Measurements from ENCODE around the gene CAMK4.
A peak's percentile ranks its signal among the peaks of the same experiment; 100 is the strongest.
"Not testable (repeated sequence)": the region's sequence is repeated elsewhere in the genome, so short reads cannot be mapped to it uniquely, and the experiment has no call there.

The CAMK4 gene

GRCh38 chr5:111256128-111256527 lies 31.9 kb downstream of the CAMK4 start:
- no peak for DNase-seq (ENCODE audit: low spot score)
- peaks cover 33% of the 10 kb centered on the region for H3K36me3 Mint-ChIP-seq (ENCODE audit: low read depth)
- peaks cover 5% of the 10 kb centered on the region for H3K9me3 Mint-ChIP-seq
- H3K27ac Mint-ChIP-seq, result no peak overlapping the region
- peaks cover 55% of the 10 kb centered on the region for H3K4me1 Mint-ChIP-seq (ENCODE audit: low read depth)
- no peaks in the 10 kb centered on the region for H3K27me3 Mint-ChIP-seq (ENCODE audit: low read depth)
- H3K4me3 Mint-ChIP-seq, result no peak overlapping the region

- H3K27ac Mint-ChIP-seq; H3K4me3 Mint-ChIP-seq; DNase-seq (ENCODE audit: low spot score); H3K27me3 Mint-ChIP-seq (ENCODE audit: low read depth); H3K9me3 Mint-ChIP-seq: not testable (repeated sequence)
- Mint-ChIP-seq H3K36me3 (ENCODE audit: low read depth) (peaks cover 30% of the 10 kb centered on the region), H3K4me1 (ENCODE audit: low read depth) (peaks cover 42% of the 10 kb centered on the region)
Observed at GRCh38 chr5:111257610-111258009, 33.4 kb downstream of the CAMK4 start.

GRCh38 chr5:111259636-111260035 lies 35.5 kb downstream of the CAMK4 start:
- no peak for DNase-seq (ENCODE audit: low spot score)
- peaks cover 37% of the 10 kb centered on the region for H3K4me1 Mint-ChIP-seq (ENCODE audit: low read depth)

GRCh38 chr5:111261610-111262009 lies 37.4 kb downstream of the CAMK4 start:
- Mint-ChIP-seq H3K27ac (no peak overlapping the region), H3K4me3 (no peak overlapping the region), H3K36me3 (ENCODE audit: low read depth) (peaks cover 54% of the 10 kb centered on the region), H3K27me3 (ENCODE audit: low read depth) (no peaks in the 10 kb centered on the region), H3K4me1 (ENCODE audit: low read depth) (peaks cover 34% of the 10 kb centered on the region), H3K9me3 (peaks cover 26% of the 10 kb centered on the region)
- DNase-seq (ENCODE audit: low spot score), result no peak

More at GRCh38 chr5:111259636-111260035, 35.5 kb downstream of the CAMK4 start:
- Mint-ChIP-seq H3K36me3 (ENCODE audit: low read depth) (peaks cover 46% of the 10 kb centered on the region), H3K27me3 (ENCODE audit: low read depth) (no peaks in the 10 kb centered on the region), H3K9me3 (peaks cover 13% of the 10 kb centered on the region), H3K27ac (no peak overlapping the region), H3K4me3 (no peak overlapping the region)

GRCh38 chr5:111262153-111262552 lies 38.0 kb downstream of the CAMK4 start:
- Mint-ChIP-seq H3K9me3 (peaks cover 26% of the 10 kb centered on the region), H3K36me3 (ENCODE audit: low read depth) (peaks cover 53% of the 10 kb centered on the region), H3K27ac (no peak overlapping the region), H3K4me3 (no peak overlapping the region), H3K4me1 (ENCODE audit: low read depth) (peaks cover 30% of the 10 kb centered on the region), H3K27me3 (ENCODE audit: low read depth) (no peaks in the 10 kb centered on the region)
- DNase-seq (ENCODE audit: low spot score), result no peak

- Mint-ChIP-seq H3K36me3 (ENCODE audit: low read depth) (peaks cover 51% of the 10 kb centered on the region), H3K4me3 (no peak overlapping the region), H3K27me3 (ENCODE audit: low read depth) (no peaks in the 10 kb centered on the region), H3K9me3 (peaks cover 26% of the 10 kb centered on the region), H3K4me1 (ENCODE audit: low read depth) (peaks cover 30% of the 10 kb centered on the region), H3K27ac (no peak overlapping the region)
- DNase-seq (ENCODE audit: low spot score), result no peak
Observed at GRCh38 chr5:111262815-111263214, 38.6 kb downstream of the CAMK4 start.

GRCh38 chr5:111266491-111266890 lies 42.3 kb downstream of the CAMK4 start:
- no peak for DNase-seq (ENCODE audit: low spot score)
- peaks cover 78% of the 10 kb centered on the region for H3K36me3 Mint-ChIP-seq (ENCODE audit: low read depth)
- H3K9me3 Mint-ChIP-seq, result peaks cover 44% of the 10 kb centered on the region
- no peak overlapping the region for H3K4me3 Mint-ChIP-seq
- H3K4me1 Mint-ChIP-seq (ENCODE audit: low read depth), result peaks cover 30% of the 10 kb centered on the region
- H3K27me3 Mint-ChIP-seq (ENCODE audit: low read depth), result no peaks in the 10 kb centered on the region
- no peak overlapping the region for H3K27ac Mint-ChIP-seq

GRCh38 chr5:111268300-111268699 lies 44.1 kb downstream of the CAMK4 start:
- H3K27me3 Mint-ChIP-seq (ENCODE audit: low read depth), result no peaks in the 10 kb centered on the region
- DNase-seq (ENCODE audit: low spot score), result no peak
- H3K4me1 Mint-ChIP-seq (ENCODE audit: low read depth), result peaks cover 31% of the 10 kb centered on the region
- no peak overlapping the region for H3K27ac Mint-ChIP-seq
- no peak overlapping the region for H3K4me3 Mint-ChIP-seq
- peaks cover 44% of the 10 kb centered on the region for H3K9me3 Mint-ChIP-seq
- H3K36me3 Mint-ChIP-seq (ENCODE audit: low read depth), result peaks cover 78% of the 10 kb centered on the region

- peaks cover 49% of the 10 kb centered on the region for H3K36me3 Mint-ChIP-seq (ENCODE audit: low read depth)
- DNase-seq (ENCODE audit: low spot score), result no peak
- peaks cover 28% of the 10 kb centered on the region for H3K4me1 Mint-ChIP-seq (ENCODE audit: low read depth)
- peaks cover 20% of the 10 kb centered on the region for H3K9me3 Mint-ChIP-seq
- H3K4me3 Mint-ChIP-seq, result no peak overlapping the region
- H3K27me3 Mint-ChIP-seq (ENCODE audit: low read depth), result no peaks in the 10 kb centered on the region
- no peak overlapping the region for H3K27ac Mint-ChIP-seq
Observed at GRCh38 chr5:111271885-111272284, 47.7 kb downstream of the CAMK4 start.

- Mint-ChIP-seq H3K4me1 (ENCODE audit: low read depth) (peaks cover 30% of the 10 kb centered on the region), H3K4me3 (no peak overlapping the region), H3K27ac (no peak overlapping the region), H3K36me3 (ENCODE audit: low read depth) (peaks cover 7% of the 10 kb centered on the region), H3K27me3 (ENCODE audit: low read depth) (no peaks in the 10 kb centered on the region), H3K9me3 (no peaks in the 10 kb centered on the region)
- DNase-seq (ENCODE audit: low spot score), result no peak
Observed at GRCh38 chr5:111277061-111277460, 52.9 kb downstream of the CAMK4 start.

GRCh38 chr5:111278858-111279504 lies 54.8 kb downstream of the CAMK4 start:
- Mint-ChIP-seq H3K4me1 (ENCODE audit: low read depth) (peaks cover 34% of the 10 kb centered on the region), H3K27me3 (ENCODE audit: low read depth) (no peaks in the 10 kb centered on the region), H3K27ac (no peak overlapping the region), H3K4me3 (no peak overlapping the region), H3K36me3 (ENCODE audit: low read depth) (peaks cover 8% of the 10 kb centered on the region), H3K9me3 (no peaks in the 10 kb centered on the region)
- DNase-seq (ENCODE audit: low spot score), result peak; percentile 78

GRCh38 chr5:111280282-111280951 lies 56.2 kb downstream of the CAMK4 start:
- no peak for DNase-seq (ENCODE audit: low spot score)
- no peaks in the 10 kb centered on the region for H3K9me3 Mint-ChIP-seq
- H3K27me3 Mint-ChIP-seq (ENCODE audit: low read depth), result no peaks in the 10 kb centered on the region
- peaks cover 27% of the 10 kb centered on the region for H3K4me1 Mint-ChIP-seq (ENCODE audit: low read depth)
- peaks cover 6% of the 10 kb centered on the region for H3K36me3 Mint-ChIP-seq (ENCODE audit: low read depth)
- no peak overlapping the region for H3K27ac Mint-ChIP-seq
- H3K4me3 Mint-ChIP-seq, result no peak overlapping the region

- H3K36me3 Mint-ChIP-seq (ENCODE audit: low read depth), result peaks cover 5% of the 10 kb centered on the region
- no peak overlapping the region for H3K4me3 Mint-ChIP-seq
- no peaks in the 10 kb centered on the region for H3K9me3 Mint-ChIP-seq
- peaks cover 15% of the 10 kb centered on the region for H3K4me1 Mint-ChIP-seq (ENCODE audit: low read depth)
- H3K27ac Mint-ChIP-seq, result no peak overlapping the region
- DNase-seq (ENCODE audit: low spot score), result no peak
- H3K27me3 Mint-ChIP-seq (ENCODE audit: low read depth), result no peaks in the 10 kb centered on the region
Observed at GRCh38 chr5:111282798-111283197, 58.6 kb downstream of the CAMK4 start.

- Mint-ChIP-seq H3K27me3 (ENCODE audit: low read depth) (no peaks in the 10 kb centered on the region), H3K36me3 (ENCODE audit: low read depth) (peaks cover 17% of the 10 kb centered on the region), H3K9me3 (no peaks in the 10 kb centered on the region), H3K27ac (no peak overlapping the region), H3K4me3 (no peak overlapping the region), H3K4me1 (ENCODE audit: low read depth) (peaks cover 13% of the 10 kb centered on the region)
- DNase-seq (ENCODE audit: low spot score), result no peak
Observed at GRCh38 chr5:111284825-111285224, 60.6 kb downstream of the CAMK4 start.
